IMR-90 (cell line): Measurements from ENCODE around the gene SHISA4. TPM values are rescaled to one million over a fixed set of nuclear protein-coding genes. Genes with fewer than 3 reads are reported as not detected.

Source experiments
- ATAC-seq: fragments of 200-7000 bp; cut with Tn5 transposase; 2 replicates; pipeline ENCODE4 v1.9.1; 2020; ENCODE audit warnings: low read depth, mild to moderate bottlenecking, moderate library complexity
- BruUV-seq: library from RNA; stranded (reverse); fragments of 400-500 nt; replicated peaks from 2 replicates; lab custom pipeline; 2021; lab: Mats Ljungman, UMichigan
- CTCF ChIA-PET: fragments of 300-600 bp; formaldehyde crosslinking; extraction: SDS; loops from one replicate; lab custom pipeline; 2021; ENCODE audit warnings: antibody characterized with exemption; lab: Yijun Ruan, JAX
- POLR2A ChIA-PET: fragments of 300-600 bp; sonication (Branson Sonifier 250); formaldehyde crosslinking; loops from one replicate; lab custom pipeline; 2022; ENCODE audit warnings: antibody characterized with exemption; ENCODE audit not compliant: unreplicated experiment; lab: Charles Lee
- DNase-seq: peaks from one replicate; pipeline ENCODE4 v3.0.0; 2013
- H2AFZ ChIP-seq: replicated peaks from 2 replicates; pipeline ENCODE3; 2013; ENCODE audit warnings: low read length, mild to moderate bottlenecking; ENCODE audit not compliant: poor library complexity
- H2AK5ac ChIP-seq: 2 replicates; pipeline ENCODE4 v1.6.1; 2013; ENCODE audit warnings: low read depth, low read length, inconsistent platforms
- H2AK9ac ChIP-seq: replicated peaks from 2 replicates; pipeline ENCODE3; 2013; ENCODE audit warnings: mild to moderate bottlenecking, low read depth, low read length, moderate library complexity; ENCODE audit not compliant: poor library complexity
- H2BK120ac ChIP-seq: 2 replicates; pipeline ENCODE4 v1.6.1; 2013; ENCODE audit warnings: low read depth, low read length, inconsistent platforms
- H2BK15ac ChIP-seq: 3 replicates; pipeline ENCODE4 v1.6.1; 2013; ENCODE audit warnings: low read depth, low read length, inconsistent platforms
- H2BK20ac ChIP-seq: 2 replicates; pipeline ENCODE4 v1.6.1; 2013; ENCODE audit warnings: low read depth, mild to moderate bottlenecking, inconsistent platforms, low read length, moderate library complexity
- H2BK5ac ChIP-seq: 2 replicates; pipeline ENCODE4 v1.6.1; 2013; ENCODE audit warnings: mild to moderate bottlenecking, low read depth, low read length, inconsistent platforms; ENCODE audit not compliant: poor library complexity, severe bottlenecking
- H3K14ac ChIP-seq: replicated peaks from 2 replicates; pipeline ENCODE4 v1.6.1; 2013; ENCODE audit warnings: low read depth, low read length, inconsistent platforms
- H3K18ac ChIP-seq: 2 replicates; pipeline ENCODE4 v1.6.1; 2013; ENCODE audit warnings: low read depth, low read length, control low read depth
- H3K23ac ChIP-seq: 2 replicates; pipeline ENCODE4 v1.6.1; 2013; ENCODE audit warnings: low read depth, low read length, inconsistent platforms
- H3K27ac ChIP-seq: 2 replicates; pipeline ENCODE4 v1.5.1; 2013; ENCODE audit warnings: mild to moderate bottlenecking, control low read depth, low read length; ENCODE audit not compliant: insufficient read depth
- H3K27me3 ChIP-seq: 2 replicates; pipeline ENCODE4 v1.6.1; 2013; ENCODE audit warnings: low read length; ENCODE audit not compliant: control insufficient read depth, insufficient read depth
- H3K36me3 ChIP-seq: 2 replicates; pipeline ENCODE4 v1.6.1; 2013; ENCODE audit warnings: low read length, mixed read lengths; ENCODE audit not compliant: control insufficient read depth, insufficient read depth
- H3K4ac ChIP-seq: 2 replicates; pipeline ENCODE4 v1.6.1; 2013; ENCODE audit warnings: low read depth, low read length, inconsistent platforms
- H3K4me1 ChIP-seq: 2 replicates; pipeline ENCODE4 v1.6.1; 2013; ENCODE audit warnings: low read length, mixed read lengths; ENCODE audit not compliant: control insufficient read depth, insufficient read depth
- H3K4me2 ChIP-seq: 2 replicates; pipeline ENCODE4 v1.6.1; 2013; ENCODE audit warnings: low read depth, mild to moderate bottlenecking, control low read depth, low read length, moderate library complexity
- H3K4me3 ChIP-seq: 2 replicates; pipeline ENCODE4 v1.5.1; 2013; ENCODE audit warnings: low read depth, mild to moderate bottlenecking, control low read depth, low read length, moderate library complexity; ENCODE audit not compliant: insufficient read depth
- H3K56ac ChIP-seq: 2 replicates; pipeline ENCODE4 v1.6.1; 2013; ENCODE audit warnings: low read length, inconsistent platforms; ENCODE audit not compliant: insufficient read depth; ENCODE audit errors: extremely low read depth
- H3K79me1 ChIP-seq, 2 experiments: 2 replicates each; pipeline ENCODE4 v1.6.1; 2013; ENCODE audit warnings: low read length in 2 of 2, inconsistent platforms in 1 of 2, low read depth in 1 of 2
- H3K9ac ChIP-seq: 2 replicates; pipeline ENCODE4 v1.6.1; 2013; ENCODE audit warnings: low read depth, low read length, control low read depth
- H3K9me1 ChIP-seq: 2 replicates; pipeline ENCODE4 v1.6.1; 2013; ENCODE audit warnings: low read length, inconsistent platforms; ENCODE audit not compliant: insufficient read depth
- H3K9me3 ChIP-seq: 2 replicates; pipeline ENCODE4 v1.6.1; 2013; ENCODE audit warnings: low read length; ENCODE audit not compliant: control insufficient read depth, insufficient read depth
- H4K20me1 ChIP-seq: 2 replicates; pipeline ENCODE4 v1.6.1; 2013; ENCODE audit warnings: low read length, inconsistent platforms; ENCODE audit not compliant: insufficient read depth
- H4K5ac ChIP-seq: 2 replicates; pipeline ENCODE4 v1.6.1; 2013; ENCODE audit warnings: mild to moderate bottlenecking, low read depth, low read length, control low read depth
- H4K8ac ChIP-seq, 2 experiments: 2 replicates each; pipeline ENCODE4 v1.6.1; 2013; ENCODE audit warnings: low read depth in 2 of 2, low read length in 2 of 2, control low read depth in 1 of 2, inconsistent platforms in 1 of 2
- H4K91ac ChIP-seq: 2 replicates; pipeline ENCODE4 v1.6.1; 2013; ENCODE audit warnings: low read depth, low read length, inconsistent platforms; ENCODE audit not compliant: insufficient read depth
- BHLHE40 ChIP-seq: fragments of 150-350 bp; IDR thresholded peaks from 2 replicates; pipeline ENCODE4 v1.6.1; 2016; ENCODE audit warnings: mild to moderate bottlenecking, low read depth, low read length
- CTCF ChIP-seq: conservative IDR thresholded peaks from 2 replicates; pipeline ENCODE4 v1.5.1; 2012; ENCODE audit warnings: mild to moderate bottlenecking, low read depth, low read length, improper control_type of control experiment
- MAFK ChIP-seq: IDR thresholded peaks from 2 replicates; pipeline ENCODE4 v1.6.1; 2012; ENCODE audit warnings: low read depth, low read length, improper control_type of control experiment
- MAZ ChIP-seq: IDR thresholded peaks from 2 replicates; pipeline ENCODE4 v1.6.1; 2012; ENCODE audit warnings: low read depth, mild to moderate bottlenecking, low read length, improper control_type of control experiment, moderate library complexity, borderline replicate concordance
- NFE2L2 ChIP-seq: fragments of 150-350 bp; IDR thresholded peaks from 2 replicates; pipeline ENCODE4 v1.6.1; 2016; ENCODE audit warnings: low read depth, mild to moderate bottlenecking, low read length
- RAD21 ChIP-seq: IDR thresholded peaks from 2 replicates; pipeline ENCODE4 v1.6.1; 2012; ENCODE audit warnings: low read length, improper control_type of control experiment
- RFX5 ChIP-seq: IDR thresholded peaks from 2 replicates; pipeline ENCODE4 v1.8.0; 2012; ENCODE audit warnings: low read depth, mild to moderate bottlenecking, low read length, moderate library complexity
- SMC3 ChIP-seq: fragments of 150-350 bp; IDR thresholded peaks from 2 replicates; pipeline ENCODE4 v1.6.1; 2016; ENCODE audit warnings: low read depth, mild to moderate bottlenecking, antibody characterized with exemption, low read length, moderate library complexity
- USF2 ChIP-seq: fragments of 150-350 bp; IDR thresholded peaks from 2 replicates; pipeline ENCODE4 v1.6.1; 2017; ENCODE audit warnings: mild to moderate bottlenecking, antibody characterized with exemption, low read length, low read depth
- WGBS, 2 experiments: methylation state at CpG; one replicate each; pipeline versions ENCODE4 v1.1.5 to v1.1.7; 2013; ENCODE audit warnings: missing lambda C conversion rate in 2 of 2; ENCODE audit not compliant: insufficient read length in 1 of 2; ENCODE audit errors: extremely low coverage in 2 of 2; 5-methylcytosine and 5-hydroxymethylcytosine counted together
- dilution Hi-C: fragments of 300-500 bp; cut with HindIII; formaldehyde crosslinking; loops from one replicate; pipeline ENCODE4 v1.14.3; 2018; ENCODE audit warnings: low sequenced_read_pairs; ENCODE audit not compliant: unreplicated experiment
- in situ Hi-C: fragments of 300-500 bp; cut with MboI; formaldehyde crosslinking; loops from 3 replicates; pipeline ENCODE4 v1.14.3; 2019; ENCODE audit warnings: low sequenced_read_pairs, inconsistent platforms, mixed read lengths
- intact Hi-C: fragments of 100-400 bp; cut with micrococcal nuclease; formaldehyde crosslinking; loops from 2 replicates; pipeline ENCODE4 v1.10.0; 2022
- polyA plus RNA-seq, 3 experiments: library from polyadenylated mRNA; depleted of rRNA; stranded (reverse); fragments of >200 nt; gene quantifications; 2 replicates each; pipeline ENCODE4 v1.2.3, GENCODE V29; 2012; ENCODE audit warnings: low replicate concordance in 1 of 3
- total RNA-seq: library from RNA; depleted of rRNA; stranded (reverse); fragments of >200 nt; gene quantifications from 2 replicates; pipeline ENCODE4 v1.2.3, GENCODE V29; 2012

The SHISA4 gene
- total and polyA plus RNA-seq, 2 of the 4 experiments (the other 2 are of a cell fraction) = 10.0 to 34.8 TPM

- H3K18ac ChIP-seq = peak overlapping the region; percentile 91
- H3K9me1 ChIP-seq = peaks cover 40% of the 10 kb centered on the region
- H2BK20ac ChIP-seq = peak overlapping the region; percentile 91
- peak overlapping the region; percentile 97 for H3K27ac ChIP-seq
- H3K4me2 ChIP-seq = no peak overlapping the region; the same call in 1 of the 2 replicates
- H2AFZ ChIP-seq = peak overlapping the region; percentile 24
- H3K79me1 ChIP-seq = peaks cover 10 to 72% of the 10 kb centered on the region in 2 experiments; a peak in 3 of 4 replicates
- no peak overlapping the region for H3K4me3 ChIP-seq
- intact Hi-C loops = no loop called here
- no TSS peak for BruUV-seq
- H4K8ac ChIP-seq = peak overlapping the region; percentile 99 to 100
- H4K20me1 ChIP-seq = no peaks in the 10 kb centered on the region
- TF ChIP-seq MAFK = no peak
- no peak for TF ChIP-seq NFE2L2
- no peak for TF ChIP-seq SMC3
- no peak for TF ChIP-seq MAZ
- TF ChIP-seq BHLHE40 = no peak
- TF ChIP-seq CTCF = no peak
- TF ChIP-seq RAD21 = no peak
- no peak for TF ChIP-seq USF2
- TF ChIP-seq RFX5 = no peak
- no peaks in the 10 kb centered on the region for H3K27me3 ChIP-seq
- ATAC-seq = peak; percentile 1; the same call in 1 of the 2 replicates
- peak overlapping the region; percentile 98 for H3K23ac ChIP-seq
- peak overlapping the region; percentile 92 for H2AK9ac ChIP-seq
- ChIA-PET POLR2A (interaction anchor here (0.9 to 3.6 kb wide), 3 partner anchors 12 to 44 kb away, joined by 5 to 24 read pairs (median 8); partner anchors contain the start of gene LMOD1), CTCF (interaction anchor here (1.1 kb wide), 1 partner anchor 40 kb away, joined by 4 read pairs; no protein-coding TSS in a partner anchor)
- H3K14ac ChIP-seq = peak overlapping the region; percentile 99
- dilution Hi-C loops = no loop called here
- peak overlapping the region; percentile 100 for H3K4ac ChIP-seq
- H2BK120ac ChIP-seq = peak overlapping the region; percentile 100
- 80% methylated on average over 2 of the region's 6 CpGs; no CpG with 5 or more reads in 1 of the 2 experiments for WGBS, 2 experiments
- peak overlapping the region; percentile 100 for H2BK5ac ChIP-seq
- H3K9me3 ChIP-seq = no peaks in the 10 kb centered on the region
- H4K91ac ChIP-seq = peak overlapping the region; percentile 100
- peak overlapping the region; percentile 100 for H2AK5ac ChIP-seq
- H4K5ac ChIP-seq = peak overlapping the region; percentile 92
- no peak for DNase-seq
- in situ Hi-C loops = no loop called here
- peaks cover 13% of the 10 kb centered on the region for H3K36me3 ChIP-seq
- H2BK15ac ChIP-seq = peak overlapping the region; percentile 100
- peaks cover 31% of the 10 kb centered on the region for H3K4me1 ChIP-seq
- H3K56ac ChIP-seq = peak overlapping the region; percentile 99
- peak overlapping the region; percentile 89 for H3K9ac ChIP-seq
These were observed 16.7 kb downstream of the SHISA4 start for GRCh38 chr1:201905234-201905890.
